SH-SY5Y (cell line): Measurements from ENCODE around the gene C16orf74.

Experiments used
- GATA2 ChIP-seq: IDR thresholded peaks from 2 replicates; pipeline ENCODE4 v1.6.1; 2011; ENCODE audit warnings: mild to moderate bottlenecking, low read depth, low read length
- GATA3 ChIP-seq: IDR thresholded peaks from 2 replicates; pipeline ENCODE4 v1.6.1; 2011; ENCODE audit warnings: low read depth, mild to moderate bottlenecking, low read length, moderate library complexity

GRCh38 chr16:85746460-85747215 is 4.3 kb downstream of the C16orf74 start:
- TF ChIP-seq GATA2 (no peak), GATA3 (no peak)
